GM18517 (cell line): Measurements from ENCODE around the gene KIF14.
A peak's percentile ranks its signal among the peaks of the same experiment; 100 is the strongest.

ENCODE experiments used
- ATAC-seq: cut with Tn5 transposase; IDR thresholded peaks from one replicate; pipeline ENCODE4 v1.9.1; 2021; ENCODE audit warnings: mild to moderate bottlenecking, moderate library complexity; ENCODE audit not compliant: unreplicated experiment

Gene KIF14, protein sequence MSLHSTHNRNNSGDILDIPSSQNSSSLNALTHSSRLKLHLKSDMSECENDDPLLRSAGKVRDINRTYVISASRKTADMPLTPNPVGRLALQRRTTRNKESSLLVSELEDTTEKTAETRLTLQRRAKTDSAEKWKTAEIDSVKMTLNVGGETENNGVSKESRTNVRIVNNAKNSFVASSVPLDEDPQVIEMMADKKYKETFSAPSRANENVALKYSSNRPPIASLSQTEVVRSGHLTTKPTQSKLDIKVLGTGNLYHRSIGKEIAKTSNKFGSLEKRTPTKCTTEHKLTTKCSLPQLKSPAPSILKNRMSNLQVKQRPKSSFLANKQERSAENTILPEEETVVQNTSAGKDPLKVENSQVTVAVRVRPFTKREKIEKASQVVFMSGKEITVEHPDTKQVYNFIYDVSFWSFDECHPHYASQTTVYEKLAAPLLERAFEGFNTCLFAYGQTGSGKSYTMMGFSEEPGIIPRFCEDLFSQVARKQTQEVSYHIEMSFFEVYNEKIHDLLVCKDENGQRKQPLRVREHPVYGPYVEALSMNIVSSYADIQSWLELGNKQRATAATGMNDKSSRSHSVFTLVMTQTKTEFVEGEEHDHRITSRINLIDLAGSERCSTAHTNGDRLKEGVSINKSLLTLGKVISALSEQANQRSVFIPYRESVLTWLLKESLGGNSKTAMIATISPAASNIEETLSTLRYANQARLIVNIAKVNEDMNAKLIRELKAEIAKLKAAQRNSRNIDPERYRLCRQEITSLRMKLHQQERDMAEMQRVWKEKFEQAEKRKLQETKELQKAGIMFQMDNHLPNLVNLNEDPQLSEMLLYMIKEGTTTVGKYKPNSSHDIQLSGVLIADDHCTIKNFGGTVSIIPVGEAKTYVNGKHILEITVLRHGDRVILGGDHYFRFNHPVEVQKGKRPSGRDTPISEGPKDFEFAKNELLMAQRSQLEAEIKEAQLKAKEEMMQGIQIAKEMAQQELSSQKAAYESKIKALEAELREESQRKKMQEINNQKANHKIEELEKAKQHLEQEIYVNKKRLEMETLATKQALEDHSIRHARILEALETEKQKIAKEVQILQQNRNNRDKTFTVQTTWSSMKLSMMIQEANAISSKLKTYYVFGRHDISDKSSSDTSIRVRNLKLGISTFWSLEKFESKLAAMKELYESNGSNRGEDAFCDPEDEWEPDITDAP (N-terminal part only)

DNA sequence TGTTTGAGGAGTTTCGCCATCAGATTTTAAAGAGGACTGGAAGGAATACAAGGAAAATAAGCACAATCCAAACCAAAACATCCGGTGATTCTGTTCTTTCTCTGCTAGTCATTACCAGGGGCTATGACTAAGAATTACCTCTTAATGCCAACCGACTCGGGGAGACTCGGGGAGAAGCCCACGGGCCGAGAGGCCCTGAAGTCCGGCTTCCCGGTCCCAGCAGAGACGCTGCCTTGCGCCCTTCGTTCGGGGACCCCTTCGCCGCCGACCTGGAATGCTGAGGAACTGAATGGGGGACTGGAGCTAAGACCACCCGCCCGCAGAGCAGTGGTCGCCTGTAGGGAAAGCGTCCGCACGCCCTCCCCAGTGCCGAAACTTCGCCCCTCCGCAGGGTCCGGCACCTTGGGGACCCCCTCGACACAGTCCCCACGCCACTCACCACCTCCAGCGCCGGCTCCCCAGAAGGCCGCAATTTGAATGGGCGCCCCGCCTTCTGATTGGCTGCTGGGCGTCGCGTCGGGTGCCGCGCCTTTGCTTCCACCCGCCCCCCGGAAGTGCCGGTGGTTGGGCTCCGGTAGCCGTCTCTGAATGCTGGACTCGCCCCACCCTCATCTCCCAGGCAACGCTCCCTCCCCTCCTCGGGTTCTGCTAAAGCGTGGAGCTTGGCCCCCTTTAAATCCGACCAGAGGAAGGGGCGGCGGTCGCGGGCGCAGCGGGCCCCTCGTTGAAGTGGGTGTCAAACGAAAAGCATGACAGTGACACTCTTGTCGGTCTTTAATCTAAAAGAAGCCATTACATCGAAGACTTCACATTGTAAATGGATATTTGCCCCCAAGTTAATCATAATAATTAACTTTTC lies at the start of gene KIF14:
KIF14 (minus strand) TSS at position 479 of the 859 bp plus-strand sequence. CDS start 2,028 bp downstream, outside the sequence.
- peak; percentile 70 for ATAC-seq

DNA sequence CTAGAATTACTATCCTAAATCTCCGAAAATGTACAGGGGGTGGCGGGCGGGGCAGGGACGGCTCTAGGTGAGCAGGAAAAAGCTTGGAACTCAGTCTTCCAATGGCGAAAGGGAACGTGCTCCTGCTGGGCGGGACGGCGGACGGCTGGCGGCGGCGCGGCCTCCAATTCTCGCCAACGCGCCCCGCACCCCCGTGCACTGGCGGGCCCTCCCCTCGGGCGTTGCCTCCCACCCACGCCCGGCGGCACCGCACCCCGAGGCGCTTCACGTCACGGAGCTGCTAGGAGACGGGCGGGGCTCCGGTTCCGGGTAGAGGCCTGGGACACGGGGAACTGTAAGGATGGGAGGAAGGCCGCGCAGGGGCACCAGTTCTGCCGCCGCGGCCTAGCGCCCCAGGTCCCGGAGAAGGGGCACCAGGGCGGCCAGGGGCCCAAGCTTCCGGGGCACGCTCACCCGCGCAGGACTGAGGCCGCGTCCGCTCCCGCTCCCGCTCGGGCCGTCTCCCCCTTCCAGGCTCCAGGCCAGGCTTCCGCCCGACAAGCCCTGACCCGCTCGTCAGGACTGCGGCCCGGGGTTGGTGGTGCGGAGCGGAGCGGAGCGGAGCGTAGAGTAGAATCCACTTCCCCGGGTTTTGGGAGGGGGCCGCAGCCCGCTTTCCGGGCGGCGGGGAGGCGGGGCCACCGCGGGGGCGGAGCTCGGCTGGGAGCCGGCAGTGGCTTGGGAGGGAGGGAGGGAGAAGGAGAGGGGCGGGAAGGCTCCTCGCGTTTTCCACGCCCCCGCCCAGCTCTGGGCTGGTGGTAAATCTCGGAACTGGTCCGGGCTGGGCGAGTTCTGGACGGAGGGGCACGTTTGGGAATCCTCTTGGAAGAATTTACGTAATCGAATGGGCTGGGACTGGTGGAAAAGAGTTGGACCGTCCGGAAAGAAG lies 49.0 kb upstream of the KIF14 start, which contains the start of gene DDX59:
DDX59 (minus strand) TSS at position 594 of the 928 bp plus-strand sequence. CDS start 3,167 bp downstream, outside the sequence.
- ATAC-seq = peak; percentile 85

DNA sequence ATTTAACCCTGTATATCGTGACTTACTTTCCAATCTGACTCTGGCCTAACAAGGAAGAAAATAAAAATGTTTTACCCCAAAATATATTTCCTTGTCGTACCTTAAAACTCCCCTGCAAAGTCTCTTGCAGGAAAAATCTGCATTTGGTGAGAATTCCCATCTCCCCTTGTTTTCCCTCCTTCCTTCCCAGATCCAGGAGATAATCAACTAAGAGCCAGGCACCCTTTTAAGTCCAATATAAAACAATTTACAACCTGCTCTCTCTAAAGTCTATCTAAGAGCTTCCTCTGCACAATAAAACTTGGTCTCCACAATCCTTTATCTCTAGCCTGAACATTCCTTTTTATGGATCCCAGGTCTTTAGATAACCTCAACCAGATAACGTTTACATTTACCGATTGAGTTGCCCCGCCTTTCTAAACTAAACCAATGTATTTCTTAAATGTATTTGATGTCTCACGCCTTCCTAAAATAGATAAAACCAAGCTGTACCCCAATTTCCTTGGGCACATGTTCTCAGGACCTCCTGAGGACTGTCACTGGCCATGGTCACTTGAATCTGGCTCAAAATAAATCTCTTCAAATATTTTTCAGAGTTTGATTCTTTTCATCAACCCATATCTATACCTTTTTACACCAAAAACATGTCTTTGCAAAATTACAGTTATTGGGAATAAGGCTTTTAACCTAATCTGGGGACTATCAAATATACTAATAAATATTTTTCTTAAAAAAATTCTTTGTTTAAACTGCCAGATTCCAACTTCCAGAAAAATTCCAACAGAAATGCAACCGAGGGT lies 48.2 kb upstream of the KIF14 start:
- ATAC-seq = no peak

DNA sequence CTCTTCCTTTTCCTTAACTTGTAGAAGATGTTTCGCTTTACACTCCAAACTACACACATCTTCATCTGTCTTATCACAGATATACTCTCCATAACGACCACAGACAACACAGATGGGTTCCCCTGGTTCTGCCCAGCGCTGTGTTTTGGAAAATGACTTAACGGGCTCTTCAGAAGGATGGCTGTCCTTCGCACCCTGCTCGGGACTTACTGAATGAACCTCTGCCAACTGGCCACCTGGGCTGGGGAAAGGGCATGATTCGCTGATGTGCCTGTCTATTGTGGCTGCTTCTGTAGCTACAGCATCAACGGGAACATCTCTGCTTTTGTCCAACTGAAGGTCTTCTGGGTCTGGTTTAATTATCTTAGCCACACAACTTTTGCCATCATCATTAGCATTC lies 45.8 kb upstream of the KIF14 start:
- no peak for ATAC-seq

DNA sequence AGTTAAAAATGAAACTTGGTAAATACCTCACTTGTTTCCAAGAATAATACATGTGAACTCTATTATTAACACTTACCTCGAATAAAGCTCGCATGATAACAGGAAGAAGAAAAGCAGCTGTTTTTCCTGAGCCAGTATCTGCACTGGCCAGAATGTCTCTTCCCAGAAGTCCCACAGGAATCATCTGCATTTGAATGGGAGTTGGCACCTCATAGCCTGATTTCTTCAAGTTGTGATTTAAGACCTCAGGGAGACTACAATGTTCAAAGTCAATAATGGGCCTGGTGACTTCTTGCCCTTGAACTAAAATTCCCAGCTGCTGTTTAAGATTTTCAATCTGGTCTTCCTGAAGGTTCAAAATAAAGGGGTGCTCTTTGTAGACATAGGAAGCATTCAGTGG lies 45.3 kb upstream of the KIF14 start:
- no peak for ATAC-seq

- ATAC-seq = no peak
Measured at GRCh38 chr1:200660719-200661118, 40.2 kb upstream of the KIF14 start.

GRCh38 chr1:200659269-200659668 lies 38.7 kb upstream of the KIF14 start:
- no peak for ATAC-seq

GRCh38 chr1:200658037-200658818 lies 37.7 kb upstream of the KIF14 start:
- no peak for ATAC-seq

DNA sequence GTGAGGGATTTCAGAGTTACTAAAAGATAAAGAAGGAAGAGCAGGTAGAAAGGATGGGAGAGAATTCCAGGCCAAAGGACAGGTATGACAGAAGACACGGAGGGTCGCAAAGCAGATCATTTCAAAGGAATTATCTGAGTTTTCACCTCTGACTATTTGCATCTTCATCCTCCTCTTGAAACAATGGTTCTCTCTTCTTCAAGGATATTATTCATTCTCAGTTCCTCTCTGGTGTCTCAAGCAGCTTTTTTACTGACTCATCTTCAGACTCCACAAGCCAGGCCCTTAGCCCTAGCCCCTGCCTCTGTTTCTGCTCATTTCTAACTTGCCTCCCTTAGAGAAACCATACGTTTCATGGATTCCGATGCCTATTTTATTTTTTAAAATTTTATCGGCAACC lies 34.1 kb upstream of the KIF14 start:
- ATAC-seq = peak; percentile 94

DNA sequence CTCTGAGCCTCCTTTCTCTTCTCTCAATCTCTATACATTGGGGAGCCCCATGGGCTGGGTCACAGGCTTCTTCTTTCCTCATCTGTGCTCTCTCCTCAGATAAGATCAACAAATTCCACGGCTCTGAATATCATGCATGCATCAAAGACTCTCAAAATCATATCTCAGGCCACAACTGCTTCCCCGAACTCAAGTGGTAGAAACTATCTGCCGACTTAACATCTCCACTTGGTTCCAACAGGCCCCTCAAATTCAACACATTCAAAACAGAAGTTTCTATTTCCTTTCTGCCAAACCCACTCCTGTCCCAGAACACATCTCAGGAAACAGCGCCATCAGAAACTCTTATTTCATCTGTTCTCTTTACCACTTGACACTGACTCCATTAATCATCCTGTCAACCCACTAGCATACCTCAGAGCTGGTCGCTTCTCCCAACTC lies 32.5 kb upstream of the KIF14 start:
- no peak for ATAC-seq

GRCh38 chr1:200652378-200652777 lies 31.8 kb upstream of the KIF14 start:
- ATAC-seq = no peak

DNA sequence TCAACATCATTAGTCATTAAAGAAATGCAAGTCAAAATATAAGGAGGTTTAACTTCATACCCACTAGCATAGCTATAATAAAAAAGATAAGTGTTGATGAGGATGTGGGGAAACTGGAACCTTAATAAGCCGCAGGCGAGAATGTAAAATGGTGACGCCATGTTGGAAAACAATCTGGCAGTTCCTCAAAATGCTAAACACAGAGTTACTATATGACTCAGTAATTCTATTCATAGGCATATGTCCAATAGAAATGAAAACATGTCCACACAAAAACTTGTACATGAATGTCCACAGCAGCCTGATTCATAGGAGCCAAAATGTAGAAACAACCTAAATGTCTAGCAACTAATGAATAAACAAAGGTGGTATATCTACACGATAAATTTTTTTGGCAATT lies 26.0 kb upstream of the KIF14 start:
- ATAC-seq = no peak

DNA sequence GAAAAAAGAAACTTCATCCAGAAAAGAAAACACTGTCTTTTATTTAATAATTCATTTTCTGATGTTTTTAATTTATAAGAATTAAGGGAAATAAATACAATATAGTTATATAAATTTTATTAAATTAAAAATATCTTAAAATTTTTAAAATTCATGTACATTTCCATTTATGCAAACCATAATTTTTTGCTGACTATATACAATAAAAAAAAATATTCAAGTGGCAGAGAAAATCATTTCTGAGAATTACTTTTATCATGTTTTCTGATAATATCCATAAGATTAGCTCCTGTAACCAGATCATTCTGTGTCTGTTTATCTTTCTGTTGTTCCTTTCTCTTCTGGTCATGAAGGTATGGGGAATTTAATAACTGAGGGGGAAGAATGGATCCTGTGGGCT lies 23.5 kb upstream of the KIF14 start:
- ATAC-seq = no peak

- no peak for ATAC-seq
Measured at GRCh38 chr1:200642481-200642880, 21.9 kb upstream of the KIF14 start.

- ATAC-seq = no peak
Measured at GRCh38 chr1:200640963-200641401, 20.4 kb upstream of the KIF14 start.

DNA sequence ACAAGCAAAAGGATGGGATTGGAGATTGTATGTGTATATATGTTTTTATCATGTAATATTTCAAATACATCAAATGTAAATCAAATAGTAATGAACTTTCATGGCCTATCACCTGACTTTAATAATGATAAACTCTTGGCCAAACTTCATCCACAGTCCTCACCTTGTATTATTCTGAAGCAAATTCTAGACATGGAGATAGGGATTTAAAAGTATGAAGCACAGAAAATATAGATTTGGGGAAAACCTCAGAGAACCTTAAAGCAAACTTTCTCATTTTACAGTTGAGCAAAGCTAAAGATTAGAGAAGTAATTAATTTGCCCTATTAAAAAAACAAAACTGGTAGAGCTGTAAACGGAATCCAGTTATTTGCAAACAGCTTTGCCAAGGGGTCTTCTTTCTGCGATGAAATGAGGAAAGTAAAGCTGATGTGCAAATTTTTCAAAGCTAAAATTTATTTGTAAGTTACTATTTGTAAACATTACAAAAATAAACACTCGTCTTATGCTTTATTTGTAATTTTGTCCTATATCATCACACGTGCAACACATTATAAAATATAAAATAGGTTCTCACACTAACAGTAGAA lies 19.9 kb upstream of the KIF14 start:
- ATAC-seq = no peak

GRCh38 chr1:200638073-200638472 lies 17.5 kb upstream of the KIF14 start:
- ATAC-seq = no peak
